Measurements from ENCODE around the gene STAT3.

Gene STAT3

DNA sequence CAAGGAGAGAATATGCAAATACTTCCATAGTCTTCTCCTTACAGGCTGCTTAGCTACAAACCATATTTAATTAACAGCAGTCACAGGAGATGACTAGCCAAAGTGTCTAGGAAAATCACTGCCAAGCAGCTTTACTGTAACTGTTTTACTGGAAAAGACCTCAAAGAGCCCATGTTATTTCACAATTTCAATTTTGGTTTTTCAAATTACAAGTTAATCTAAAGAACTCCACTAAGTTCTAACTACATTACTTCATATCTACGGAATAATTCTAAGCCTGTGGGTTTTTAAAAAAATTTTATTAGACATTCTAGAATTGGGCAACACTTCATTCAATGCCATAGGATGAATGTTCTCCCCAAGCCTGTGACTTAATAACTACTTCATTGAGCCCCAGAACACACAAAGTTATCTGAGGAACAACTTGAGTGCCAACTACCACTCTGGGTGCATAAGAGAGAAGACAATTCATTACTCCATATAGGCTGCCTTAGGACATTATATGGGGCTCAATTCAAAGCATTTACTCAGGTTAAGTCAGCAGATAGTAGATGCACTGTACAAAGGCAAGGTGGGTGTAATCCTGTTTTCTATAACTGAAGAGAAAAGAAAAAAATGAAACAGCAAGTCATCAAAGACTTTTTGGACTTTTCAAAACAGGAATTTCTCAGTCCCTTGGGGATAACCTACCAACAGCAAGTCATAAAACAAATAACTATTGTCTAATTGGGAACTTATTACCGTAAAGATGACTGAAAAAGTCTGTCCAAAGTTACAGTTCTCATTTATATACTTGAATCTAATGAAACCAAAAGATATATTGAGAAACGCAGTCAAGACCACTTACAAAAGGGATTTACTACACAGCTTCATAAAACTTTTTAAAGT is 33.0 kb downstream of the STAT3 start:
- DNase-seq (ENCODE audit: insufficient read length, low spot score) (no peak), FAIRE-seq (no peak)

DNA sequence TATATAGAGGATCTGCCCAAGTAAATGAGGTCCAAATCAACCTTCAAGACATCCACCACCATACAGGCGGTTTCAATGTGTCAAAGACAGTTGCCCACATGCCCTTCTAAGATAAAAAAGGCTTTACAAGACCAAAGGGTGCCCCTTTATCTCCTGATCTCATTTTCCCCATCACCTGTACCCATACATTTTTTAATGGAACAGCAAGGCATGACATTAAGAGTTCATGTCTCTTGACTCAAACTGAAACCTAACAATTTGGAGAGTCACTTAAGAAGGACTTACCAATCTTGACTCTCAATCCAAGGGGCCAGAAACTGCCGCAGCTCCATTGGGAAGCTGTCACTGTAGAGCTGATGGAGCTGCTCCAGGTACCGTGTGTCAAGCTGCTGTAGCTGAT is 40.1 kb downstream of the STAT3 start:
- no peak for DNase-seq (ENCODE audit: insufficient read length, low spot score)
- no peak for FAIRE-seq

GRCh38 chr17:42347606-42348005 is 40.6 kb downstream of the STAT3 start:
- FAIRE-seq (no peak), DNase-seq (ENCODE audit: insufficient read length, low spot score) (no peak)

GRCh38 chr17:42347198-42347597 is 41.0 kb downstream of the STAT3 start:
- peak; percentile 45 for DNase-seq (ENCODE audit: insufficient read length, low spot score)
- FAIRE-seq: peak; percentile 46

GRCh38 chr17:42346481-42346880 is 41.8 kb downstream of the STAT3 start:
- DNase-seq (ENCODE audit: insufficient read length, low spot score): no peak
- FAIRE-seq: no peak

DNA sequence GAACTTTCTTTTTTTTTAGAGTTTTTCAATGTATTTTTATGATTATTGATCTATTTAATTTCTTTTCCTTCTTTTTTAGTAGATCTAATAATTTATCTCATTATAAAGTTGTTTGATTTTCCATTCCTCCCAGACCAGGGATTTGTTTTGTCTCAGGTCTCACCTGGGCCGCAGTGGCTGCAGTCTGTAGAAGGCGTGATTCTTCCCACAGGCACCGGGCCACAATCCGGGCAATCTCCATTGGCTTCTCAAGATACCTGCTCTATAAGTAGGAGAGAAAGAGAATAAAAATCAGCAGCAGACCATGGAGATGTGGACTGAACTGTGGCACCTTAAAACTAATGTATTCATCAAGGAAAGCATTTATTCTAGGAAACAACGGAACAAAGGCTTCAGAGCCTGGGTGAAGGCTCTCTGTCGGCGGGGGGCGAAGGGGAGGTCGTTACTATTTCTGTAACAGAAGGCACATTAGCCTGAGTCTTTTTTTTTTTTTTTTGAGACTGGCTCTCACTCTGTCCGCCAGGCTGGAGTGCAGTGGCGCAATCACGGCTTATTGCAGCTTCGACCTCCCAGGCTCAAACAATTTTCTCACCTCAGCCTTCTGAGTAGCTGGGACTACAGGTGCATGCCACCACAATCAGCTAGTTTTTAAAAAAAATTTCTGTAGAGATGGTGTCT is 42.7 kb downstream of the STAT3 start:
- no peak for DNase-seq (ENCODE audit: insufficient read length, low spot score)

GRCh38 chr17:42342242-42343008 is 45.8 kb downstream of the STAT3 start:
- FAIRE-seq: no peak
- no peak for DNase-seq (ENCODE audit: insufficient read length, low spot score)

More for the DNA sequence above, 42.7 kb downstream of the STAT3 start:
- no peak for FAIRE-seq

DNA sequence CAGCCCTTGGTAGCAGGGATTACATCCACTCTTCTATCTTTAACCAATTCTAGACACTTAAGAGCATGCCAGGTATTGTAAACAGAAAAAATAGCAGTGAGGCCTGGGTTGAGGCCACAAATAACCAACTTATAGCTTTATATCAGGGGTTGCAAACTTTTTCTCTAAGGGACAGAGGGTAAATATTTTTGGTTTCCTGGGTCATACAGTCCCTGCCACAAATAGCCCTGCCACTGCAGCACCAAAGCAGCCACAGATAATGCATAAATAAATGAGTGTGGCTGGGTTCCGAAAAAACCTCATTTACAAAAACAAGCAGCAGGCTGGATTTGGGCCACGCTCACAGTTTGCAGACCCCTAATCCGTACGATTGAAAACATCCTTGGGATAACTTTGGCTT is 46.7 kb downstream of the STAT3 start:
- FAIRE-seq (no peak), DNase-seq (ENCODE audit: insufficient read length, low spot score) (no peak)

DNA sequence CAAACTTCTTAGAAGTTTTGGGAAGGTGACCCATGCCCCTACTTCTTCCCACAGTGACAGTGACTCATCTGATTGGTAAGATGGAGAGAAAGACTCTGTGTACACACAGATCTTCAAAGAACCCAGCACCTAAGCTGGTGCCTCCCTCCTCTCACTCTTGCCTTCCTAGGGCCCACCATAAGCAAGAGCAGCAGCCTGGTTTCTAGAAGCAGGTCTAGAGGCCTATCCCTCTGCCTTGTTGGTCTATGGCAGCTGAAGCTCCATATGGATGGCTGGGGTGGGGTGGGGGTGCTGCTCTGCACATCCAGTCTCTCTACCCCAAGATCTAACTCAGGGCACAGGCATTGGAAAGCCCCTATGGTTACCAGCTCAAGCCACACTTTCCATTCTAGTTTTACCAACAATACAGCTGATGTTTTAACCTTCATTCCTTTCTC is 47.5 kb downstream of the STAT3 start:
- DNase-seq (ENCODE audit: insufficient read length, low spot score): no peak
- FAIRE-seq: no peak

DNA sequence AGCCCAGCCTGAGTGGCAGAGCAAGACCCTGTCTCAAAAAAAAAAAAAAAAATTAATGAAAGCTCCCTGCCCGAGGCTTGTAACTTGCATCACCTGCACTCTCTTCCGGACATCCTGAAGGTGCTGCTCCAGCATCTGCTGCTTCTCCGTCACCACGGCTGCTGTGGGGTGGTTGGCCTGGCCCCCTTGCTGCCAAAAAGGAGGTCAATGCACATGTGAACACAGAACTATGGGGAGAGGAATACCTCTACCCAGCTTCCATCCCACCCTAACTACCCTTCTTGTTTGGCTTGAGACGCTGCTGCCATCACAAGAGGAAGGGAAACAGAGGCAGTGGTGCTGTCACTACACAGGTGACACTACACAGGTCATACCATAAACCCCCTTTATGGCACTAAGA is 49.0 kb downstream of the STAT3 start:
- no peak for DNase-seq (ENCODE audit: insufficient read length, low spot score)
- FAIRE-seq: no peak

DNA sequence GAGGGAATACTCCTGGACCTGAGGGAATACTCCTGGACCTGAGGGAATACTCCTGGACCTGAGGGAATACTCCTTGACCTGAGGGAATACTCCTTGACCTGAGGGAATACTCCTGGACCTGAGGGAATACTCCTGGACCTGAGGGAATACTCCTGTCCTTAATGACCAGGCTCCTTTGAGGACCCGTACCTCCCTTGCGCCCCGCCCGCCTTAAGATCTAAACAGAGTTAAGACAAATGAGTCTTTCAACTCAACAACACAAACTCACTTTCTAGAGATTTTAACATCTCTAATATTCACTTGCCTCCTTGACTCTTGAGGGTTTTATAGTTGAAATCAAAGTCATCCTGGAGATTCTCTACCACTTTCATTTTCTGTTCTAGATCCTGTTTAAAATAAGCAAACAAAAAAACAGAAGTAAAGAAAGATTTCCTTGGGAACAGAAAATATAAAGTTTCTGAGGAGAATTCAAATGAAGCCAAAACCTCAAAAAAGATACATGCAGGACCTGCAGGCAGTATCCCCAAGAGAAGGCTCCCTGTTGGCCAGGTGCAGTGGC is 49.7 kb downstream of the STAT3 start:
- DNase-seq (ENCODE audit: insufficient read length, low spot score) (no peak), FAIRE-seq (no peak)

GRCh38 chr17:42337442-42337841 is 50.8 kb downstream of the STAT3 start:
- no peak for FAIRE-seq
- DNase-seq (ENCODE audit: insufficient read length, low spot score): no peak

- no peak for FAIRE-seq
- no peak for DNase-seq (ENCODE audit: insufficient read length, low spot score)
Observed at GRCh38 chr17:42334677-42335076, 53.6 kb downstream of the STAT3 start.

GRCh38 chr17:42333053-42333452 is 55.2 kb downstream of the STAT3 start:
- FAIRE-seq (no peak), DNase-seq (ENCODE audit: insufficient read length, low spot score) (no peak)

- peak; percentile 89 for FAIRE-seq
- peak; percentile 67 for DNase-seq (ENCODE audit: insufficient read length, low spot score)
Observed at GRCh38 chr17:42329025-42329976, 58.9 kb downstream of the STAT3 start.

- DNase-seq (ENCODE audit: insufficient read length, low spot score): peak; percentile 83
- FAIRE-seq: peak; percentile 88
Observed at GRCh38 chr17:42325026-42325425, 63.2 kb downstream of the STAT3 start.

GRCh38 chr17:42323268-42323773 is 64.9 kb downstream of the STAT3 start:
- DNase-seq (ENCODE audit: insufficient read length, low spot score) (no peak), FAIRE-seq (no peak)

- DNase-seq (ENCODE audit: insufficient read length, low spot score) (peak; percentile 95), FAIRE-seq (peak; percentile 96)
Observed at GRCh38 chr17:42322382-42323267, 65.6 kb downstream of the STAT3 start.

- no peak for FAIRE-seq
- no peak for DNase-seq (ENCODE audit: insufficient read length, low spot score)
Observed at GRCh38 chr17:42321555-42321954, 66.7 kb downstream of the STAT3 start.

Data from HTR-8/SVneo (cell line).